GM18526 (cell line): ENCODE data around the gene GPC2.
A peak's percentile ranks its signal among the peaks of the same experiment; 100 is the strongest.

Experiments
- POLR2A ChIP-seq: IDR thresholded peaks from 3 replicates; pipeline ENCODE4 v1.6.1; 2011; ENCODE audit not compliant: insufficient read length; ENCODE audit errors: extremely low read depth

The GPC2 gene

DNA sequence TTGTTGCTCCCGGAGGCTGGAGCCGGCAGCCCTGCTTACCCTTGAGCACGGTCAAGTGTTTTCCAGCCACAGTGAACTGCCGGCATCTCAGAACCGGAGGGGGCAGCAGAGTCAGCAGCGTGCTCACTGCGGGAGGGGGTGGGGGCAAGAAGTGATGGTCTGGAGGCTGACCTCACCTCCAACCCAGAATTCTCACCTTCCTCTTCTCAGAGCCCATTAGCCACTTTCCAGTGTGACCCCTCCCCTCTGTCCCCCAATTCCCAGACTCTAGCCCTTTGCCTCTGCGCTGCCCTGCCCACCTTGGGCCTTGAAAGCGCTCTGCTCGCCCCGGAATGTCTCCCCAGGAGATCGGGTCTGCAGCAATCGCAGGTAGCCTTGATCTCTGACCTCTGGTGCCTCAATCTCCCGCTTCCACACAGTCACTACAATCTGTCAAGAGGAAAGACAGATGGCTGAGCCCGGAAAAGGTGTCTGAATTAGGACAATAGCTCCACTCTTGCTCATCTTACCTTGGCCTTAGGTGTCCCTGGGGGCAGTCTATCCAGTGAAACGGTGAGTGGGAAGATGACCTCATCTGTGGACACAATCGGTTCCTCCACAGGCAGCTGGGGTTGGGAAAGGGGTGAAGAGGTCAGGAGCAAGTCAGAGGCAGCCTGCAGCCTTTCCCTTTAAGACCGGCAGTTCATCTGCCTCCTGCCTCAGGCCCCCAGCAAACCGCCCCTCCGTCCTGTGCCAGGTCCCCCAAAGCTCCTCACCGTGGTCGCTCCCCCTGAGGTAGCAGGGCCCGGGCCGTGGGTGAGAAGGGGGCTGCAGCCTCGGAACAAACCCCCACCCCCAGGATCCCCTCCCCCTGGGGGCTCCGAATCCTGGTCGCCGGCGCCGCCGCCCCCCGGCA lies 19.6 kb downstream of the GPC2 start:
- no peak for TF ChIP-seq POLR2A

DNA sequence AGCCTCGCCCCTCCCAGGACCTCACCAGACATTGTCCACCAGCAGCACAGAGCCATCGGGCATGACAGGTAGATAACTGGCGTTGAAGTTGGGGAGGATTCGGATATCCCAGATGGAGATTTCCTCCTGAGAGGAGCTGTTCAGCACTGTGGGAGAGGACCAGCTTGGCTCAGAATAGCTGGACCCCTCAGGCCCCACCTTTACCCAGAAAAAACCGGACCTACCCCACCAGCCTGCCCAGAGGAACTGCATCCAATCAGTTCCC lies 20.2 kb downstream of the GPC2 start:
- TF ChIP-seq POLR2A, result no peak

DNA sequence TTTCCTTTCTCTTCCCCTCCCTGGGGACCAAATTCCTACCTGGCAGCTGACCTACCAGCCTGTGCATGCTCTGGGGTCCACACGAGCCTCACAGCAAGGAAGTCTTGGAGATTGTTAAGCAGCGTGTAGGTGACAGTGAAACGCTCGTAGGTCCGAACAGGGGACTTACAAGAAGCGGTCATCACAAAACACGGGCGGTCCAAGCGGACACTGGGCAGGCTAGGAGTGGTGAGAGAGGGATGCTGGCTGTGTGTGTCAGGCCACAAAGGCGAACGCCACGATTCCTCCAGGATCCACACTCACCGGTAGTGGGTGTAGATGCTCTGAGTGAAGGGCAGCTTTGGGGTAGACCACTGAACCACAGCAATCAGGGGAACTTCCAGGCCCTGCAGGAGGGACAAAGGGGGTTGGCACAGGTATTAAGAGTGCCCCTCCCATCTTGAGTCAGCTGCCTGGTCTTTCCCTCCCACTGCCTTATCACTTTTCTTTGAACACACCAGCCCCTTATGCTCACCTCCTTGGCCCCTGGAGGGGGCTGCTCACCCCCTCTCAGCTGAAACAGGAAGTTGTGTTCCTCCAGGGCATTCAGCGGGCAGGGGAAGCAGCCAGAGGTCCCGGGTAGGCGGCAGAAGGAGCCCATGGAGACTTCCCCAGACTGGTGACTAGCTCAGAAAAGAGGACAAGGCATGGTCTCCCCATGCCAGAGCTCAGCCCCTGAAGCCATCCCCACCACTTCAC lies 20.7 kb downstream of the GPC2 start:
- no peak for TF ChIP-seq POLR2A

DNA sequence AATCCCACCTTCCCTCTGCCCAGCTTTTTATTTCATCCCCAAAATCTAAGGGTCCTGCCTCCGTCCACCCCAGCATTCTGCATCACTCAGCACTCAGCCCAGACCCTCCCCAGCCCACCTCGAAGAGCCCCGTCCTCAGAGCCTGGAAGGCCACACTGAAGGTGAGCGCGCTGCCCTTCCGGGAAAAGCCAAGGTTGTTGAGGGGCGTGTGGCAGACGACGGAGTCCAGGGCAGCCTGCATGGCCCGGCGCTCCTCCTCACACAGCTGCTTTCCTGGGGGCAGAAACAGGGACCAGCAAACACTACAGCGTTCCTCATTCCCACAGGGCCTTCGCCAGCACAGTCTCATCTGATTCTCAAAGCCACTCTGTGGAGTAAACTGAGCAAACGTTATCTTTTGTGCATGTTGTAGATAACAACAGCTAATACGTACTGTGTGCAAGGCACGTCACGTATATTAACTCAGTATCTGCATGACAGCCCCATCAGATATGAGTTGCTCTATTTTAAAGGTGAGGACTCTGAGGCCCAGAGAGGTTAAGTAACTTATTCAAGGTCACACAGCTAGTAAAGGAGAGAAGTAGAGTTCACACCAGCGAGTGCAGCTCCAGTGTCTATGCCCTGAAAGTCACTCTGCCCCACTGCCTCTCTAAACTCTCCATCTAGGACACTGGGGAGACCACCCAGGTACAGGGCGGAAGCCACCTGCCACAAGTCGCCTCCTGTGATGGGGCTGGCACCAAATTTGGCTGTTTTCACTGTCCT lies 21.4 kb downstream of the GPC2 start:
- TF ChIP-seq POLR2A, result no peak

DNA sequence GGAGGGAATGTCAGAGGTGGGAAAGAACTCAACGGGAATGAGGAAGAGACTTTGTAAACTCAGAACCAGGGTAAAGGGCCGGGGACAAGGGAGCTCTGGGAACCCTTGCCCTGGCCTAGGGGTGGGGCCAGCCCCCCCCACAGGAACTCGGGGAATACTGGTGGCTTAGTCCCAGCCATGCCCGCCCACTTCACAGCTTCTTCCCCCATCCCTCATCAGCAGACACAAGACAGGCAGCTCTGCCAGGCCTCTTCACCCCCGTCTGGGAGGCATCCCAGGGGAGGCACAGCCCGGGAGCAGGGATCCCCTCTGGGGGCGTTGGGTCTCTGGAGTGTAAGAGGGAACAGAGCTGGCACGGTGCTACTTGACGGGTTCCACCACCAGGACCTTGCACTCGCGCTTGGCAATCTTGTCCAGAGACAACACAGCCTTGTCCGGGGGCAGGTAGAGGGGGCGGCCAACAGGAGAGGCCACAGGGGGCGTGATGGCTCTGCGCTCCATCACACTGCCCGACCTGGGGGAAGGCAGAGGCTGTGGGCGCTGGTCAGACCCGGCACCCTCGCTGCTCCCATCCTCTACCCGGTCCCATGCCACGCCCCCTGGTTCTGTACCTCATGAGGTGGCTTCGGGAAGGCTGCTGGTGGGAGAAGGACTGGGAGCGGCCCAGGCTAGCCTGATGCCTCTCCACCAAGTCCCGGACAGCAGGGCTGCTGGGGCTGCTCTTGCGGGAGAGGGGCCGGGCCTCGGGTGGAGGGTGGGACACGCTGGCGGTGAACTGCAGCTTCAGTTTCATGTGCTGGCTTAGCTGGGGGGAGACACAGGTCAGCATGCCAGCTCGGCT lies 22.3 kb downstream of the GPC2 start:
- TF ChIP-seq POLR2A, result no peak

DNA sequence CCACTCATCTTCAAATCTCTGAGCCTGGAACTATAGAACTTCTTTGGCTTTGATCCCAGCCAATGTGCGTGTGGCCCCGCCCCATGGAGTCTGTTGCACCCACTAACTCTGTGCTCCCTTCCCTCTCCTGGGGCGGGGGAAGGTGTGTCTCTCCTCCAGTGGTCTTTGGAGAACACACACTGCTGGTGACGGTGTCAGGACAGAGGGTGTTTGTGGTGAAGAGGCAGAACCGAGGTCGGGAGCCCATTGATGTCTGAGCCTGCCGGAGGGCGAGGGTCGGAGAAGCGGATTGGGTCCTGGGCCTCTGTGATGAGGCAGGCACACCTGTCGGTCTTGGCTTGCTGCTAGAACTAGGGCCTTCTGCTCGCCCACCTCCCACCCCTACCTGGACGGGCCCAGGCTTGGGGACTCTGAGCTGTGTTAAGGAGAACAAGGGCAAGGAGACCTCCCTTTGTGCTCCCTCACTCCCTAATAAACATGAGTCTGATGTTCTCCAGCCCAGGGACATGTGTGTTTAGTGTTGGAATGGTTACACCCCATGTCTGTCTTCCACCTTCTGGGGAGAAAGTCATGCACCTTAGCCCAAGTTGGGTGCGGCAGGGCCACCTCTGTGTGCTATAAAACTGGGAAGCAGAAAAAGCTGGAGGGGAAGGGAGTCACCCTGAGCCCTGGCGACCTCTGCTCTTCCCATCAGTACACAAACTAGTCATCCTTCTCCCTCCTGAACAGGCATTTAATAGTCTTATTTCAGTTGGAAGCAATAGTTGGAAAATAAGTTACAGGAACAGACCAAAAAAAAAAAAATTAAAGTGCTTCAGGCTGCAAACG lies 23.3 kb downstream of the GPC2 start:
- no peak for TF ChIP-seq POLR2A

DNA sequence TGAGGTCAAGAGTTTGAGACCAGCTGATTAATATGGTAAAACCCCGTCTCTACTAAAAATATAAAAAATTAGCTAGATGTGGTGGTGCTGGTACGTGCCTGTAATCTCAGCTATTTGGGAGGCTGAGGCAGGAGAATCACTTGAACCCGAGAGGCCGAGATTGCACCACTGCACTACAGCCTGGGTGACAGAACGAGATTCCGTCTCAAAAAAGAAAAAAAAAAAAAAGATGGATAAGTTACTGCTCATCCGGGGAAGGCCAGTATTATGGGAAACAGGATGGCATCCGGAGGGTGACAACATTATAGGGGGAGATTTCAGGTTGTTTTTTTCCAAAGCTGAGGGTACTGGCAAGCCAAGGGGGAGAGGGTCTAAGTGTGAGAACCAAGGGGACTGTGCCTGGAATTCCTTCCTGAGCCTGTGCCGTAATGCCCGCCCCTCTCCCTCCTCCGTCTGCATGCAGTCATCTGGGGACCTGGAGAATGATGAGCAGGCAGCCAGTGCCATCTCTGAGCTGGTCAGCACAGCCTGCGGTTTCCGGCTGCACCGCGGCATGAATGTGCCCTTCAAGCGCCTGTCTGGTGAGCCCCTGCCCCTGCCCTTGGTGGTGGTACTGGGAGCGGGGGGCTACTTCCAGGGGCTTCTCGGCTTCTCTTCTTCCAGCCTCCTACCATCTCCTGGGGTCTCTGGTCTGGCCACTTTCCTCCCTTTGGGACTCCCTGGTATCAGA lies 24.1 kb downstream of the GPC2 start:
- no peak for TF ChIP-seq POLR2A

DNA sequence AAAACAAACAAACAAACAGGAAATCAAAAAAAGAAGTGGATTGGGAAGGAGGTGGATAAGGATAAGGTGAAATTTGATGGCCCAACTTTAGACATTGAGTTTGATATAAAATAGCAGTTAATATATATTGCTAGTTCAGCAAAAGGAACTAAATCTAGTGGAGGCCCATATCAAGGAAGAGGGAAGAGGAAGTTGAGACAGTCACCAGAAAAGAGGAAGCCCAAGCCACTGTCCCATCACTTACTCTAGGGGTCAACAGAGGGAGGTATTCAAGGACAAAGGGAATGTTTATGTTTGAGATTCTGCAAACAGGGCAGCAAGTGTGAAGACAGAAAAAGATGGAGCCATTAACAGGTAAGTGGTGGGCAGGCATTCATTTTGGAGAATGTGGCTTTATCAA lies 24.8 kb downstream of the GPC2 start:
- no peak for TF ChIP-seq POLR2A

DNA sequence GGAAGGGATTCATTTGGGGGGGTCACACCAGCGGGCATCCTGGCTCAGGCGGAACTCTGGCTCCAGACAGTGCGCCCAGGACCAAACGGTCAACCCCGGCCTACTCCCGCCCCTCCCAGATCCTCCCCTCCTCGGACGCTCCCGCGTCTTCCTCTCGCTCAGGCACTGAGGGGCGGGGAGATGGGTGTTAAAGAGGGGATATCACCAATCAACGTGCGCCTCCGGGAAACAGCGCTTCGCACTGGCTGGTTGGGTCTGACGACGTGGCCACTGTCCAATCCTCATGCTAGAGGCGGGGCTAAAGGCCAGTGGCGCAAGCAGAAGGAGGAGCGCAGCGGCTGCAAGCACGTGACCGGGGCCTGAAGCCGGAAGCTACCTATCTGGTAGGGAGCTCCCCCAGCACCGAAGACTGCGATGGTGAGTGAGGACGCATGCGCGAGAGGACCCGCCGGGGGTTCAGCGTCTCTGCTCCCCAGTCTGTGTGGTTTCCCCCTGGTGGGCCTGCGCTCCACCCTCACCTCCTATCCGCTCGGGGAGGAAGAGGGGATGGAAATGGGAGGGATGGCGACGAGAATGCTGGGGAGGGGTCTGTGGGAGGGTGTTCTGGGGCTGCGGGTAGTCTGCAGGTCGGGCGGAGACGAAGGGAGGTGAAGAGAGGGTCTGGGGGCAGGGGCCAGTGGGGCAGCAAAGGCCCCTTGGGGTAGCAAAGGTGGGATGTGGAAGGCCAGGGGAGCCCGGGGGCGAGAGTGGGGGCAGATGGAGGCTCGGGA lies 28.4 kb downstream of the GPC2 start, which contains the start of gene LAMTOR4:
LAMTOR4 (plus strand) TSS at position 360 of the 770 bp plus-strand sequence; CDS start at position 415, 55 bp downstream.
- peak; percentile 85 for TF ChIP-seq POLR2A

DNA sequence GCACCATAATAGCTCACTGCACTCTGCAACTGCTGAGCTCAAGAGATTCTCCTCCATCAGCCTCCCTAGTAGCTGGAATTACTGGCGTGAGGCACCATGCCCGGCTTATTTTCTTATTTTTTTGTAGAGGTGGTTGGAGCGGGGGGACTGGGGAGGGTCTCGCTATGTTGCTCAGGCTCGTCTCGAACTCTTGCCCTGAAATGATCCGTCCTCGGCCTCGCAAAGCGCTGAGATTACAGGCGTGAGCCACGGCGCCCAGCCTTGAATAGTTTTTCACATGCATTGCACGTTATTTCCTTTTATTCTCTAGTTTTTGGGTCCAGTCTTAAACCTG lies 29.0 kb downstream of the GPC2 start:
- TF ChIP-seq POLR2A, result no peak

DNA sequence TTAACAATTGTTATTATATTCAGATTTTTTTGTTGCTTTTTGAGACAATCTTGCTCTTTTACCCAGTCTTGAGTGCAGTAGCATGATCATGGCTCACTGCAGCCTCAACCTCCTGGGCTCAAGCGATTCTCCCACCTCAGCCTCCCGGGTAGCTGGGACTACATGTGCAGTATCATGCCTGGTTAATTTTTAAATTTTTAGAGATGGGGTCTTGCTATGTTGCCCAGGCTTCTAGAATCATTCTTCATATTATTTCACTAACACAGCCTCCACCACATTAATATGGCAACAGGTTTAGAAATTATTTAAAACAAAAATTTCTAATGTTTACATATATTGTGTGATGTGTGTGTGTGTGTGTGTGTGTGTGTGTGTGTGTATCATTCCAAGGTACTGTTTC lies 29.9 kb downstream of the GPC2 start:
- no peak for TF ChIP-seq POLR2A

DNA sequence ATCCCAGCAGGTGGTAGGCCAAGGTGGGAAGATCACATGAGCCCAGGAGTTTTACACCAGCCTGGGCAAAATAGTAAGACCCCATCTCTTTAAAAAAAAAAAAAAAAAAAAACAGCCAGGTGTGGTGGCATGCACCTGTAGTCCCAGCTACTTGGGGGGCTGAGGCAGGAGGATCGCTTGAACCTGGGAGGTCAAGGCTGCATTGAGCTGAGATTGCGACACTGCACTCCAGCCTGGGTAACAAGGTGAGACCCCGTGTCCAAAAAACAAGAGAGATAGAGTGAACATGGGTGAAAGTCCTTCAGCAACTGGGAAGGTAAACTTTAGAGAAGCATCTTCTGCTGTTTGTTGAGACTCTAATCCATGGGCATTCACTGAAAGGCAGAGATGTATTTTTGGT lies 34.7 kb downstream of the GPC2 start:
- no peak for TF ChIP-seq POLR2A

DNA sequence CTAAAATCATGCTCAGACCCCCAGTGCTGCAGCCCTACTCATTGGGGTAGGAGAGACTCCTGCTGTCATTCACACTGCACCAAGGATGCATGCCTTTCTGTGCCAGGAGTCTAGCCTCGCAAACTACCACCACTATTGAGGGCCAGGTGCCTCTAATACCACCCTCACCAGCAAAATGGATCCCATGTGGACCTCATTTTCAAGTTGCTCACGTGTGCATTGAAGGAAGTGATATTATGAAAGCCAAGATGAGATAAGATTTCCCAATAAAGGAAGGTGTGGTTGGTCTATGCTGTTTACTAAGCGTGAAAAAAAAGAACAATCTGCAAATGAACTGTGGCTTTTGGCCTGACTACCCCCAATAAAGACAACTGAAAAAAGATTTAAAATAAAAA lies 35.6 kb downstream of the GPC2 start:
- no peak for TF ChIP-seq POLR2A
